ENCODE measurements around the gene NPTX1.
A peak's percentile ranks its signal among the peaks of the same experiment; 100 is the strongest.

The NPTX1 gene

DNA sequence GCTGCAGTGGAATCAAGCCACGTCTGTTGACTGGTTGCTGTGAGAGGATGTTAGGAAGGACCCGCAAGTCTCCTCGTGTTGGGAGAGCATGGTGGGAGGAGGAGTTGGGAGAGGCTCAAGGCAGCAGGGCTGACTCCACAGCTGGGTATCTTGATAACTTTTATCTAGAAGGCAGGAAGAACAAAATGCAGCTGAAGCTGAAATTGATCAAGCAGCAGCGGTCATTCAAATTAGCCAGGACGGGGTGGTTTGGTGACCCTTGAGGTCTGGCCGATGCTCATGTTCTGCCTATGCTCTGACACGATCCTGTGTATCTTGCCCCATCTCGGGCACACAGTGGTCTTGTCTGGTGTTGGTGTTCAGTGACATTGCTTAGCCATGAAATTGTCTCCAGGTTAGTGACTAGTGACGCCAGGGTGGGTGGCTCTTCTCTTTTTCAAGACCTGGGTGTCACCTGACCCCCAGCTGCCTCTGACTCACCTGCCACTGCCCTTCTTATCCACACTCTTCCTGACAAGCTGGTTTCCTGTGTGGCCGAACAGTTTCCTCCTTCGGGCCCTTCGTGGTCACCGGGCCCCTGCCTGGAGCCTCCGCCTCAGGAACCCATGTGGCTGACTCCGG lies 19.1 kb downstream of the NPTX1 start:
- no peak overlapping the region for H3K27ac ChIP-seq
- peaks cover 5 to 21% (median 19%) of the 10 kb centered on the region in 4 donors for H3K4me1 ChIP-seq
- TF ChIP-seq, protein P1, sequence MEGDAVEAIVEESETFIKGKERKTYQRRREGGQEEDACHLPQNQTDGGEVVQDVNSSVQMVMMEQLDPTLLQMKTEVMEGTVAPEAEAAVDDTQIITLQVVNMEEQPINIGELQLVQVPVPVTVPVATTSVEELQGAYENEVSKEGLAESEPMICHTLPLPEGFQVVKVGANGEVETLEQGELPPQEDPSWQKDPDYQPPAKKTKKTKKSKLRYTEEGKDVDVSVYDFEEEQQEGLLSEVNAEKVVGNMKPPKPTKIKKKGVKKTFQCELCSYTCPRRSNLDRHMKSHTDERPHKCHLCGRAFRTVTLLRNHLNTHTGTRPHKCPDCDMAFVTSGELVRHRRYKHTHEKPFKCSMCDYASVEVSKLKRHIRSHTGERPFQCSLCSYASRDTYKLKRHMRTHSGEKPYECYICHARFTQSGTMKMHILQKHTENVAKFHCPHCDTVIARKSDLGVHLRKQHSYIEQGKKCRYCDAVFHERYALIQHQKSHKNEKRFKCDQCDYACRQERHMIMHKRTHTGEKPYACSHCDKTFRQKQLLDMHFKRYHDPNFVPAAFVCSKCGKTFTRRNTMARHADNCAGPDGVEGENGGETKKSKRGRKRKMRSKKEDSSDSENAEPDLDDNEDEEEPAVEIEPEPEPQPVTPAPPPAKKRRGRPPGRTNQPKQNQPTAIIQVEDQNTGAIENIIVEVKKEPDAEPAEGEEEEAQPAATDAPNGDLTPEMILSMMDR (IDR thresholded peaks at IDR 0.05): no peak
- no peak overlapping the region for H3K4me3 ChIP-seq
- no peaks in the 10 kb centered on the region for H3K27me3 ChIP-seq
- no peaks in the 10 kb centered on the region for H3K36me3 ChIP-seq
- no peaks in the 10 kb centered on the region for H3K9me3 ChIP-seq
- intact Hi-C loops (cut with DNase I; ENCODE audit: low total_unique reads): no loop called here
- no peak for DNase-seq

- no peaks in the 10 kb centered on the region for H3K27me3 ChIP-seq
- H3K27ac ChIP-seq: peak overlapping the region in 1 of 2 donors; percentile 99
- H3K36me3 ChIP-seq: no peaks in the 10 kb centered on the region
- TF ChIP-seq, protein P1 (IDR thresholded peaks at IDR 0.05): no peak
- intact Hi-C loops (cut with DNase I; ENCODE audit: low total_unique reads): no loop called here
- H3K4me1 ChIP-seq: peaks cover 5 to 21% (median 19%) of the 10 kb centered on the region in 4 donors
- H3K4me3 ChIP-seq: no peak overlapping the region
- DNase-seq: no peak
- H3K9me3 ChIP-seq: no peaks in the 10 kb centered on the region
These were observed 19.8 kb downstream of the NPTX1 start for GRCh38 chr17:80456465-80457235.

- H3K36me3 ChIP-seq: no peaks in the 10 kb centered on the region
- H3K27me3 ChIP-seq: no peaks in the 10 kb centered on the region
- TF ChIP-seq, protein P1 (IDR thresholded peaks at IDR 0.05): no peak
- H3K9me3 ChIP-seq: no peaks in the 10 kb centered on the region
- DNase-seq: no peak
- peaks cover 5 to 21% (median 18%) of the 10 kb centered on the region in 4 donors for H3K4me1 ChIP-seq
- intact Hi-C loops (cut with DNase I; ENCODE audit: low total_unique reads): no loop called here
- H3K27ac ChIP-seq: peak overlapping the region; percentile 98 to 99
- H3K4me3 ChIP-seq: peak overlapping the region; percentile 73 to 82
These were observed 20.6 kb downstream of the NPTX1 start for GRCh38 chr17:80455784-80456183.

DNA sequence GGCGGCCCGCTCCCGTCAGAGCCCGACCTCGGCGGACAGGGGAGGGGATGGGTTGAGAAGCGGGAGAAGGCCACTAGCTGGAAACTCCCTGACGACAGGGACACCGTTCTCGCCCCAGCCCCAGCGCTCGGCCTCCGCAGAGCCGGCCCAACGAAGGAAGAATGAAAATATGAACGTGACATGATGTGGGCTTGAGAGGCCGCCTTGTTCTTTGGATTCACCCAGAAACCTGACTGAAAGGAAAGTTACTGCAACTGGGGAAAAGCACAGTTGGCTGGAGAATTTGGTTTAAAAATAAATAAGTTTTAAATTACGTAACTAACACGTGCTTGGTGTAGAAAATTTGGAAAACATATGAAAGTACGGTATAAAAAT lies 21.1 kb downstream of the NPTX1 start:
- Histone ChIP-seq H3K27ac (peak overlapping the region; percentile 98 to 99), H3K4me1 (peaks cover 5 to 23% (median 19%) of the 10 kb centered on the region in 4 donors), H3K4me3 (peak overlapping the region; percentile 73 to 82), H3K9me3 (no peaks in the 10 kb centered on the region), H3K36me3 (no peaks in the 10 kb centered on the region), H3K27me3 (no peaks in the 10 kb centered on the region)
- intact Hi-C loops (cut with DNase I; ENCODE audit: low total_unique reads): no loop called here
- peak in 1 of 2 donors; percentile 81 for DNase-seq
- TF ChIP-seq, protein P1 (IDR thresholded peaks at IDR 0.05): no peak

DNA sequence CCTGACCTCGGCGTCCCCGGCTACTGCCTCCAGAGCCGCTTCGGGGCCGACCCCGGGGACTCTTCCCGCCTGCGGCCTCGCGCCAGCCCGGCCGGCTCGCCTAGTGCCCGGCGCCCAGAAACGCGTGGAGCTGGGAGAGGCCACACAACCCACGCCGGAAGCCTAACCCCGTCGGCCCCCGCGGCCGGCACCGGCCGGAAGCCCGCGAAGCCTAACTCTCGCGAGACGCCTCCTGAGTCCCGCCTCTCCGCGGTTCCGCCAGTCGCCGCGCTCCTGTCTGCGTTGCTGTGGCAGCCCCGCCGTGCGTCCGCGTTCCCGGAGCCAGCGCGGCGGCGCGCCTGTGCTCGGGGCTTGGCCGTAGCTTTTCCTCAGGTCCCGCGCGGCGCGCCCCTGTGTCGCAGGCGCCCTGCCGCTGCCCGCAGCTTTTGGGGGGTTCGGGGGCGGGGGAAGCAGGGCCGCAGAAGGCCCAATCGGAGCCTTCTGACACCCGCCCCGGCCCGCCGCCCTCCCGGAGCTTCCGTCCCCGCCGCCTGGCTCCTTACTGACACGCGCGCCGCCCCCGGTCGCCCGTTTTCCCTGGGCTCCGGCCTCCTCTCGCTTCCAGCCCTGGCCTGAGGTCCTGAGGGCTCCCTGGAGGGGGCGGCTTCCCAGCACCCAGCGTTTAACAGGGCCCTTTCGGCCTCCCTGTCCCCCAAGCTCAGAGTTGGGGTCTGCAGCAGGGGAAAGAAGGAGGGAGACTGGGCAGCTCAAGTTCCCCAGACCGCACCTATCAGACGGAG lies 21.7 kb downstream of the NPTX1 start:
- intact Hi-C loops (cut with DNase I; ENCODE audit: low total_unique reads): no loop called here
- H3K9me3 ChIP-seq: no peaks in the 10 kb centered on the region
- no peaks in the 10 kb centered on the region for H3K27me3 ChIP-seq
- H3K4me1 ChIP-seq: peaks cover 5 to 29% (median 25%) of the 10 kb centered on the region in 4 donors
- peak overlapping the region; percentile 73 to 82 for H3K4me3 ChIP-seq
- no peaks in the 10 kb centered on the region for H3K36me3 ChIP-seq
- TF ChIP-seq, protein P1 (IDR thresholded peaks at IDR 0.05): peak in 1 of 2 experiments; percentile 14
- H3K27ac ChIP-seq: peak overlapping the region; percentile 98 to 99
- DNase-seq: peak; percentile 94 to 98

All from tibial artery (tissue), 4 donors.